PC-9 (cell line): Measurements from ENCODE around the gene JUNB. TPM values are rescaled to one million over a fixed set of nuclear protein-coding genes. Genes with fewer than 3 reads are reported as not detected.

ENCODE experiments used
- BruUV-seq: library from RNA; stranded (reverse); fragments of 400-500 nt; replicated peaks from 2 replicates; lab custom pipeline; 2021; lab: Mats Ljungman, UMichigan
- CTCF ChIA-PET: fragments of 300-600 bp; sonication (Branson Sonifier 250); formaldehyde crosslinking; loops from one replicate; lab custom pipeline; 2022; ENCODE audit warnings: antibody characterized with exemption; lab: Charles Lee
- POLR2A ChIA-PET: fragments of 300-600 bp; sonication (Branson Sonifier 250); formaldehyde crosslinking; loops from one replicate; lab custom pipeline; 2022; ENCODE audit warnings: antibody characterized with exemption; ENCODE audit not compliant: unreplicated experiment; lab: Charles Lee
- DNase-seq, 2 experiments: peaks; one replicate each; pipeline versions ENCODE4 v3.0.0 to v3.0.0-alpha.2; 2015 to 2022; ENCODE audit warnings: mixed read lengths in 1 of 2
- H2AFZ ChIP-seq: fragments of 200-600 bp; sonication (generic); 2 replicates; pipeline ENCODE4 v1.8.1; 2017; ENCODE audit warnings: antibody characterized with exemption
- H3F3A ChIP-seq: fragments of 200-600 bp; sonication (generic); 2 replicates; pipeline ENCODE4 v1.8.1; 2017; ENCODE audit warnings: antibody characterized with exemption, mild to moderate bottlenecking, low read depth; ENCODE audit not compliant: insufficient read depth
- H3K27ac ChIP-seq: fragments of 200-600 bp; sonication (generic); 2 replicates; pipeline ENCODE4 v1.6.1; 2016; ENCODE audit warnings: mixed run types
- H3K27me3 ChIP-seq: fragments of 200-600 bp; sonication (generic); 2 replicates; pipeline ENCODE4 v1.6.1; 2016; ENCODE audit warnings: low read depth, mixed run types; ENCODE audit not compliant: insufficient read depth
- H3K36me3 ChIP-seq: fragments of 200-600 bp; sonication (generic); 2 replicates; pipeline ENCODE4 v1.6.1; 2016; ENCODE audit warnings: low read depth, mixed run types
- H3K4me1 ChIP-seq: fragments of 200-600 bp; sonication (generic); replicated peaks from 2 replicates; pipeline ENCODE4 v1.6.1; 2016; ENCODE audit warnings: mixed run types; ENCODE audit not compliant: insufficient read depth
- H3K4me2 ChIP-seq: fragments of 200-600 bp; sonication (generic); 2 replicates; pipeline ENCODE4 v1.6.1; 2017; ENCODE audit warnings: mixed run types
- H3K4me3 ChIP-seq: fragments of 200-600 bp; sonication (generic); 2 replicates; pipeline ENCODE4 v1.6.1; 2016; ENCODE audit warnings: mixed run types
- H3K79me2 ChIP-seq: fragments of 200-600 bp; sonication (generic); 2 replicates; pipeline ENCODE4 v1.6.1; 2017; ENCODE audit warnings: low read depth, mixed run types
- H3K9me2 ChIP-seq: fragments of 200-600 bp; sonication (generic); 2 replicates; pipeline ENCODE4 v1.8.1; 2017; ENCODE audit warnings: mild to moderate bottlenecking; ENCODE audit not compliant: insufficient read depth
- H3K9me3 ChIP-seq: fragments of 200-600 bp; sonication (generic); 2 replicates; pipeline ENCODE4 v1.8.1; 2016; ENCODE audit warnings: low read depth; ENCODE audit not compliant: insufficient read depth
- H4K20me1 ChIP-seq: fragments of 200-600 bp; sonication (generic); 2 replicates; pipeline ENCODE4 v1.8.1; 2017; ENCODE audit not compliant: insufficient read depth
- CTCF ChIP-seq: fragments of 200-600 bp; sonication (generic); conservative IDR thresholded peaks from 2 replicates; pipeline ENCODE4 v1.6.1; 2017; ENCODE audit warnings: mixed run types, antibody characterized with exemption, mild to moderate bottlenecking, moderate library complexity
- EZH2 ChIP-seq: fragments of 200-600 bp; sonication (generic); IDR thresholded peaks from 2 replicates; pipeline ENCODE4 v1.8.0; 2017; ENCODE audit warnings: antibody characterized with exemption, low read depth
- intact Hi-C: fragments of 100-400 bp; cut with micrococcal nuclease; formaldehyde crosslinking; loops from one replicate; pipeline ENCODE4 v1.10.0; 2022; ENCODE audit not compliant: unreplicated experiment
- total RNA-seq: library from RNA; stranded (reverse); gene quantifications from 2 replicates; pipeline ENCODE4 v1.2.3, GENCODE V29; 2021

JUNB gene
- total RNA-seq, 1 experiment from 2014 or later: 70.7 TPM

GRCh38 chr19:12772323-12772722, 19.0 kb upstream of the JUNB start:
- intact Hi-C loops: no loop called here

GRCh38 chr19:12773571-12773970, 17.7 kb upstream of the JUNB start:
- ChIA-PET POLR2A (interaction anchor here (1.1 kb wide), 1 partner anchor 22 kb away, joined by 5 read pairs; no protein-coding TSS in a partner anchor), CTCF (interaction anchor here (1.0 to 1.3 kb wide), 2 partner anchors 7 to 23 kb away, joined by 4 to 6 read pairs; no protein-coding TSS in a partner anchor)
- no TSS peak for BruUV-seq
- 0 out of 2 replicates have a peak, but pooled peaks cover 3% of the 10 kb centered on the region for H4K20me1 ChIP-seq
- peak overlapping the region; percentile 70; the same call in 1 of the 2 replicates for H3K4me3 ChIP-seq
- H3K9me2 ChIP-seq: no peaks in the 10 kb centered on the region
- peaks cover 55% of the 10 kb centered on the region for H3F3A ChIP-seq
- TF ChIP-seq EZH2 (no peak), CTCF (peak; percentile 46; the same call in 1 of the 2 replicates)
- peak in 1 of 2 experiments; percentile 50 for DNase-seq
- H3K27me3 ChIP-seq: no peaks in the 10 kb centered on the region
- no peaks in the 10 kb centered on the region for H3K9me3 ChIP-seq
- H3K4me1 ChIP-seq: peaks cover 26% of the 10 kb centered on the region
- no peak overlapping the region for H2AFZ ChIP-seq
- H3K4me2 ChIP-seq: peak overlapping the region; percentile 95
- intact Hi-C loops: no loop called here
- H3K79me2 ChIP-seq: peaks cover 37% of the 10 kb centered on the region
- 0 out of 2 replicates have a peak, but pooled peaks cover 7% of the 10 kb centered on the region for H3K36me3 ChIP-seq
- peak overlapping the region; percentile 45 for H3K27ac ChIP-seq

More at GRCh38 chr19:12772323-12772722, 19.0 kb upstream of the JUNB start:
- Histone ChIP-seq H3K4me2 (no peak overlapping the region), H3K9me3 (no peaks in the 10 kb centered on the region), H3K27me3 (no peaks in the 10 kb centered on the region), H3K4me1 (peaks cover 24% of the 10 kb centered on the region), H3K27ac (no peak overlapping the region), H2AFZ (no peak overlapping the region), H3K79me2 (peaks cover 36% of the 10 kb centered on the region), H3K9me2 (no peaks in the 10 kb centered on the region), H4K20me1 (peaks cover 3% of the 10 kb centered on the region; the same call in 1 of the 2 replicates), H3F3A (peaks cover 53% of the 10 kb centered on the region), H3K4me3 (no peak overlapping the region), H3K36me3 (peaks cover 13% of the 10 kb centered on the region; the same call in 1 of the 2 replicates)
- no peak for DNase-seq
- BruUV-seq: no TSS peak
- POLR2A ChIA-PET: no interaction called here
- TF ChIP-seq CTCF (no peak), EZH2 (no peak)
- CTCF ChIA-PET: no interaction called here

GRCh38 chr19:12774588-12775555, 16.4 kb upstream of the JUNB start, which contains the start of gene HOOK2:
Gene HOOK2, minus strand, starts transcription at chr19:12775552. Its CDS starts 103 bp downstream, at chr19:12775449.
- peak within 1 kb of the TSS; percentile 70 for H3K4me3 ChIP-seq
- peaks cover 59% of the 10 kb centered on the region for H3F3A ChIP-seq
- DNase-seq: peak; percentile 98 to 99
- H3K9me2 ChIP-seq: no peaks in the 10 kb centered on the region
- H3K79me2 ChIP-seq: peaks cover 50% of the 10 kb centered on the region
- H4K20me1 ChIP-seq: no peaks in the 10 kb centered on the region
- 0 out of 2 replicates have a peak, but pooled peaks cover 7% of the 10 kb centered on the region for H3K36me3 ChIP-seq
- H3K4me1 ChIP-seq: peaks cover 39% of the 10 kb centered on the region
- no peaks in the 10 kb centered on the region for H3K9me3 ChIP-seq
- POLR2A ChIA-PET: interaction anchor here (0.6 to 1.1 kb wide), 4 partner anchors 21 to 887 kb away, joined by 3 to 5 read pairs (median 3); partner anchors contain the start of gene ZNF69
- peak within 1 kb of the TSS; percentile 95 for H3K4me2 ChIP-seq
- intact Hi-C loops: loop anchor here (1.0 to 5.0 kb wide), 3 partner anchors 38 to 377 kb away; partner anchors contain the start of genes GET3, IER2 and STX10
- H3K27ac ChIP-seq: peak within 1 kb of the TSS; percentile 94
- no peaks in the 10 kb centered on the region for H3K27me3 ChIP-seq
- TF ChIP-seq EZH2 (no peak), CTCF (no peak)
- CTCF ChIA-PET: interaction anchor here (0.6 to 1.3 kb wide), 6 partner anchors 9 to 247 kb away, joined by 3 to 20 read pairs (median 4); no protein-coding TSS in a partner anchor
- peak within 1 kb of the TSS; percentile 74 for H2AFZ ChIP-seq
- BruUV-seq: no TSS peak
